Colonic mucosa (tissue), 4 donors: Measurements from ENCODE around the gene KCNG1. TPM values are rescaled to one million over a fixed set of nuclear protein-coding genes. Genes with fewer than 3 reads are reported as not detected.
A peak's percentile ranks its signal among the peaks of the same experiment; 100 is the strongest.

ENCODE experiments used
- DNase-seq: peaks from one replicate; pipeline ENCODE4 v3.0.0-alpha.2; 2020
- H3K27ac ChIP-seq: fragments of 200-600 bp; one replicate; pipeline ENCODE4 v1.8.0; 2021
- H3K27me3 ChIP-seq: fragments of 200-600 bp; one replicate; pipeline ENCODE4 v1.8.0; 2021
- H3K36me3 ChIP-seq: fragments of 200-600 bp; one replicate; pipeline ENCODE4 v1.8.0; 2021
- H3K4me1 ChIP-seq: fragments of 200-600 bp; one replicate; pipeline ENCODE4 v1.8.0; 2021; ENCODE audit warnings: mild to moderate bottlenecking
- H3K4me3 ChIP-seq: fragments of 200-600 bp; one replicate; pipeline ENCODE4 v1.8.0; 2021
- H3K9ac ChIP-seq, 2 donors: one replicate each; pipeline ENCODE4 v1.7.0; 2013; ENCODE audit warnings: control low read depth in 2 of 2, low read depth in 2 of 2, low read length in 2 of 2
- H3K9me3 ChIP-seq: fragments of 200-600 bp; one replicate; pipeline ENCODE4 v1.8.0; 2021
- intact Hi-C: fragments of 100-400 bp; cut with DNase I; formaldehyde crosslinking; loops from one replicate; pipeline ENCODE4 v1.14.1; 2022
- total RNA-seq, 2 donors: library from RNA; stranded (reverse); fragmentation: NEBNext Ultra II Directional in 1 of 2; extraction: Animal tissue kit (Norgen Biotek cat#: 25700) in 1 of 2; gene quantifications; one replicate each; pipeline ENCODE4 v1.2.1, GENCODE V29; 2021
- TF ChIP-seq, protein P1 (sequence below): fragments of 200-600 bp; IDR thresholded peaks from one replicate; pipeline ENCODE4 v1.8.0; 2022; ENCODE audit warnings: antibody characterized with exemption, mild to moderate bottlenecking
- donor health status: healthy.
- donor health status: DM: no; HTN: no; CAD: no.
- donor health status: DM: no; HTN: no; CAD: no.

KCNG1 gene, protein sequence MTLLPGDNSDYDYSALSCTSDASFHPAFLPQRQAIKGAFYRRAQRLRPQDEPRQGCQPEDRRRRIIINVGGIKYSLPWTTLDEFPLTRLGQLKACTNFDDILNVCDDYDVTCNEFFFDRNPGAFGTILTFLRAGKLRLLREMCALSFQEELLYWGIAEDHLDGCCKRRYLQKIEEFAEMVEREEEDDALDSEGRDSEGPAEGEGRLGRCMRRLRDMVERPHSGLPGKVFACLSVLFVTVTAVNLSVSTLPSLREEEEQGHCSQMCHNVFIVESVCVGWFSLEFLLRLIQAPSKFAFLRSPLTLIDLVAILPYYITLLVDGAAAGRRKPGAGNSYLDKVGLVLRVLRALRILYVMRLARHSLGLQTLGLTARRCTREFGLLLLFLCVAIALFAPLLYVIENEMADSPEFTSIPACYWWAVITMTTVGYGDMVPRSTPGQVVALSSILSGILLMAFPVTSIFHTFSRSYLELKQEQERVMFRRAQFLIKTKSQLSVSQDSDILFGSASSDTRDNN
- total RNA-seq: 10 to 100 TPM in 1 of 2 donors, 1 to 10 TPM in 1; 5.8 to 10.3 TPM

DNA sequence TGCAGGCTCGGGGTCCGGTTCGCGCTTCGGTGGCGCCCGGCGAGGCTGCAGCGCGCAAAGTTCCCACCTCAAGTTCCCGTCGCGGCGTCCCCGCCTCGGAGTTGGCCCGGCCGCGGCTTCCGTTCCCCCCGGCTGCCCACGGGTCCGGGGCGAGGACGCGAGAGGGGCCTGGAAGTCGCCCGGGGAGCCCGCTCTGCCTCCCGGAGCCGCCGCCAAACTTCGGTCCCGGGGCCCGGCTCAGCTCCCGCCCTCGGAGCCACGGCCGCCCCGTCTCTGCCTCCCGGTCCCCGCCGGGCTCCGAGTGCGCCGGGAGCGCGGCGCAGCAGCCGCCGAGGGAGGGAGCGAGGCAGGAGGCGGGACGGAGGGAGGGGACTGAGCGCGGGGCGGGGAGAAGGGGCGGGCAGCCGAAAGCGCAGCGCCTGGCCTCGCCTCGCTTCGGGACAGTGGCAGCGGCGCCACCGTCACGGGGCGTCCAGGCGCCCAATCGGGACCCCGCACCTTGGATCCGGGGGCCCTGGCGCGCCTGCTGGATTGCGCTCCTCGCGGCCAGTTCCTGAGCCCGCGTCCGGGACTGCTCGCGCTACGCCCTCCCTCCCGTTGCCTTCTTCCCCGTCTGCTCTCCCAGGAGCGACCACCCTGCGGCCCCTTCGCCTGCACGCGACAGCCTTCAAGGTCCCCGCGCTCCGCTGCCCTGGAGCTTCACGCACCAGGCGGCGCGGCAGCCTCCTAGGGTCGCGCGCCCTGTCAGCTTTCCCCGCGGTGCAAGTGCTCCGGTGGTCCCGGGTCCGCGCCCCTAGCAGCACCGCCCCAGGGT is at the start of gene KCNG1:
KCNG1 (minus strand) TSS at position 305 of the 814 bp plus-strand sequence. CDS start 12,769 bp downstream, outside the sequence.
- intact Hi-C loops: no loop called here
- no peak within 1 kb of the TSS for H3K27ac ChIP-seq
- H3K9ac ChIP-seq: peak within 1 kb of the TSS; percentile 34 to 72
- peaks cover 29% of the 10 kb centered on the region for H3K27me3 ChIP-seq
- DNase-seq: peak; percentile 78
- H3K9me3 ChIP-seq: no peaks in the 10 kb centered on the region
- TF ChIP-seq, protein P1, sequence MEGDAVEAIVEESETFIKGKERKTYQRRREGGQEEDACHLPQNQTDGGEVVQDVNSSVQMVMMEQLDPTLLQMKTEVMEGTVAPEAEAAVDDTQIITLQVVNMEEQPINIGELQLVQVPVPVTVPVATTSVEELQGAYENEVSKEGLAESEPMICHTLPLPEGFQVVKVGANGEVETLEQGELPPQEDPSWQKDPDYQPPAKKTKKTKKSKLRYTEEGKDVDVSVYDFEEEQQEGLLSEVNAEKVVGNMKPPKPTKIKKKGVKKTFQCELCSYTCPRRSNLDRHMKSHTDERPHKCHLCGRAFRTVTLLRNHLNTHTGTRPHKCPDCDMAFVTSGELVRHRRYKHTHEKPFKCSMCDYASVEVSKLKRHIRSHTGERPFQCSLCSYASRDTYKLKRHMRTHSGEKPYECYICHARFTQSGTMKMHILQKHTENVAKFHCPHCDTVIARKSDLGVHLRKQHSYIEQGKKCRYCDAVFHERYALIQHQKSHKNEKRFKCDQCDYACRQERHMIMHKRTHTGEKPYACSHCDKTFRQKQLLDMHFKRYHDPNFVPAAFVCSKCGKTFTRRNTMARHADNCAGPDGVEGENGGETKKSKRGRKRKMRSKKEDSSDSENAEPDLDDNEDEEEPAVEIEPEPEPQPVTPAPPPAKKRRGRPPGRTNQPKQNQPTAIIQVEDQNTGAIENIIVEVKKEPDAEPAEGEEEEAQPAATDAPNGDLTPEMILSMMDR: no peak
- H3K36me3 ChIP-seq: no peaks in the 10 kb centered on the region
- no peaks in the 10 kb centered on the region for H3K4me1 ChIP-seq
- H3K4me3 ChIP-seq: peak within 1 kb of the TSS; percentile 67

DNA sequence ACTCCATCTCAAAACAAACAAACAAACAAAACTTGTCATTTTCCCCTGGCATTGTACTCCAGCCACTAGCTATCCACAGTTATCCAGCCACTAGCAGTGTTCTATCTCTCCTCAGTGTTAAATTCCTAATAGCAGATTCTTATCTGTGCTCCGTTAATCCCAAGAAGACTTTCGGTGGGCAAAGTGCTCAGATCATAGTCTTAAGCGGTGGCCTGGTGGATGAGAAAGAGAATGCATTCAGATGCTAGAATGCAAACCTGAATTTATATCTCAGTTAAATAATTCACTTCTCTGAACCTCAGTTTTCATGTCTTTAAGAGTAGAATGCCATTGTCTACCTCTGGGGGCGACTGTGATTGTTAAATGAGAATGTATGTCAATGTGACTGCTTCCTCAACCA is 47.7 kb upstream of the KCNG1 start:
- intact Hi-C loops: no loop called here
- TF ChIP-seq, protein P1: no peak
- Histone ChIP-seq H3K36me3 (no peaks in the 10 kb centered on the region), H3K27me3 (no peaks in the 10 kb centered on the region), H3K9me3 (no peaks in the 10 kb centered on the region), H3K4me1 (no peaks in the 10 kb centered on the region), H3K9ac (no peak overlapping the region), H3K27ac (no peak overlapping the region), H3K4me3 (no peak overlapping the region)
- no peak for DNase-seq

DNA sequence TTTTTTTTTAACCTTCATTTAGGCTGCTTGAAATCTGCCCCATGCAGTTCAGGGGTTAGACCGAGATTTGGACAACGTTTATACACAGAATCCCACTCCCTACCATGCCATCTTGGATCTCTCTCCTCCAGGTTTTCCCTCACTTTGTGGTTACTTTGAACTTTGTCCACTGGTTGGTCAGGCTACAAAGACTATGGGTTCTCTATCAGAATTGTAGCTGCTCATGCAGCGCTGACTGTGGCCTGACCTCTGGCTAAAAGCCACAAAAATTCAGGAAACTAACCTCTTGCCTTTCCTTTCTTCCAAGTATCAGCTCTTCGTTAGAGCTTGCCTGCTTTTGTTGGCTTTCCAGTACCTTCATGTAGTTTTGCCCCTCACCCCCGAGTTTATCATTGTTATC is 44.9 kb upstream of the KCNG1 start:
- H3K9ac ChIP-seq: no peak overlapping the region
- no peaks in the 10 kb centered on the region for H3K27me3 ChIP-seq
- no peak overlapping the region for H3K27ac ChIP-seq
- intact Hi-C loops: no loop called here
- no peak overlapping the region for H3K4me3 ChIP-seq
- no peaks in the 10 kb centered on the region for H3K9me3 ChIP-seq
- TF ChIP-seq, protein P1: no peak
- no peak for DNase-seq
- no peaks in the 10 kb centered on the region for H3K4me1 ChIP-seq
- no peaks in the 10 kb centered on the region for H3K36me3 ChIP-seq

DNA sequence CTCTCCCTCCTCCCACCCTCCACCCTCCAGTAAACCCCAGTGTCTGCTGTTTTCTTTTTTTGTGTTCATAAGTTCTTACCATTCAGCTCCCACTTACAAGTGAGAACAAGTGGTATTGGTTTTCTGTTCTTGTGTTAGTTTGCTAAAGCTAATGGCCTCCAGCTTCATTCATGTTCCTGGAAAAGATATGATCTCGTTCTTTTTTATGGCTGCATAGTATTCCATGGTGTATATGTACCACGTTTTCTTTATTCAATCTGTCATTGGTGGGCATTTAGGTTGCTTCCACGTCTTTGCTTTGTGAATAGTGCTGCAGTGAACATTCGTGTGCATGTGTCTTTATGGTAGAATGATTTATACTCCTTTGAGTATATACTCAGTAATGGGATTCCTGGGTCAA is 42.7 kb upstream of the KCNG1 start:
- Histone ChIP-seq H3K9ac (no peak overlapping the region), H3K27me3 (no peaks in the 10 kb centered on the region), H3K4me1 (no peaks in the 10 kb centered on the region), H3K36me3 (no peaks in the 10 kb centered on the region), H3K27ac (no peak overlapping the region), H3K4me3 (no peak overlapping the region), H3K9me3 (no peaks in the 10 kb centered on the region)
- TF ChIP-seq, protein P1: no peak
- intact Hi-C loops: no loop called here
- DNase-seq: no peak

DNA sequence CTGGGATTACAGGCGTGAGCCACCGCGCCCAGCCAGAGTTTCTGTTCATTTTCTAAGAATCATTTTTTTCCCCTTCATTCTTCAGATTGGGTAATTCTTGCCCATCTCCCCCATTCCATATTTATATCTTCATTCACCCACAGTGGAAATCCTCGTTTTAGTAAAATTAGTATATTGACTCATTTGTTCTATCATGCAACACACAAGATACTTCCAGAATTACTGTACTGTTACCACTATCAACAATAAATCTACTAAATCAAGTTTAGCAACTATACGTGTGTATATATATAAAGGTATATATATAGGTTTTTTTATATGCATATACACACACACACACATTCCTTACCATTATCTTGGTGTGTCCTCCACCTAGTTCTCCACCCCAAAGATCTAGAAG is 41.2 kb upstream of the KCNG1 start:
- TF ChIP-seq, protein P1: no peak
- no peaks in the 10 kb centered on the region for H3K27me3 ChIP-seq
- intact Hi-C loops: no loop called here

More for the DNA sequence above, 41.2 kb upstream of the KCNG1 start:
- no peak for DNase-seq
- Histone ChIP-seq H3K4me1 (no peaks in the 10 kb centered on the region), H3K9ac (no peak overlapping the region), H3K27ac (no peak overlapping the region), H3K9me3 (no peaks in the 10 kb centered on the region), H3K4me3 (no peak overlapping the region), H3K36me3 (no peaks in the 10 kb centered on the region)
